WTC11 (cell line): ENCODE results near the gene TMEM9.

Experiments used
- CTCF ChIP-seq: fragments of 200-600 bp; IDR thresholded peaks from 2 replicates; pipeline ENCODE4 v1.8.0; 2022; ENCODE audit warnings: antibody characterized with exemption
- GABPB1 ChIP-seq: sonication (generic); formaldehyde crosslinking; IDR thresholded peaks from 2 replicates; pipeline ENCODE4 v1.8.1; 2023; ENCODE audit warnings: mild to moderate bottlenecking, missing genetic modification reagents
- STAT6 ChIP-seq: sonication (generic); formaldehyde crosslinking; conservative IDR thresholded peaks from 2 replicates; pipeline ENCODE4 v1.8.1; 2023; ENCODE audit warnings: mild to moderate bottlenecking, low read depth, missing genetic modification reagents, moderate library complexity
- TP53 ChIP-seq: sonication (generic); formaldehyde crosslinking; IDR thresholded peaks from 2 replicates; pipeline ENCODE4 v1.8.1; 2023; ENCODE audit warnings: mild to moderate bottlenecking, missing genetic modification reagents
- USF1 ChIP-seq: sonication (generic); formaldehyde crosslinking; IDR thresholded peaks from 2 replicates; pipeline ENCODE4 v1.8.0; 2022; ENCODE audit warnings: mild to moderate bottlenecking, missing genetic modification reagents
- ZNF281 ChIP-seq: sonication (generic); formaldehyde crosslinking; IDR thresholded peaks from 2 replicates; pipeline ENCODE4 v1.8.0; 2023; ENCODE audit warnings: mild to moderate bottlenecking, missing genetic modification reagents
- TF ChIP-seq, protein P1 (sequence below): sonication (generic); formaldehyde crosslinking; IDR thresholded peaks from 2 replicates; pipeline ENCODE4 v1.8.0; 2022; ENCODE audit warnings: mild to moderate bottlenecking, missing genetic modification reagents

DNA sequence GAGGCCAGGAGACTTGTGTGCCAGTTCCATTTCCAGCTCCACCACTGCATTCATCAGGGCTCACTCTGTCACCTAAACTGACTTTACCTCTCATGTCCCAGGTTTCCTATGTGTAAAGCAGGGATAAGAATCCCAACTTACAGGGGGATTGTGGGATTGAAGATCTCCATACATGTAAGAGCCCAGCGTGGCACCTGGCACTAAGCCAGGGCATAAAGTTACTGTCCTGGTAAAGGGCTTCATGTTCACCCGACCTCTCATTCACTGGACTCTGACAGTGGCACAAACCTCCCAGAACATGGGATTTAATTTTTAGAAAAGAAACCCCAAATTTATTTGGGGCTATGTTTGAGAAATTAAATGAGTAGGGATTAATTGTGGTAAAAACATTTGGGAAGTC lies 27.5 kb upstream of the TMEM9 start:
- TF ChIP-seq CTCF (no peak), TP53 (CRISPR knock-in tag) (no peak), ZNF281 (CRISPR knock-in tag) (no peak), USF1 (CRISPR knock-in tag) (no peak), GABPB1 (no peak), STAT6 (CRISPR knock-in tag) (no peak)
- TF ChIP-seq, protein P1, sequence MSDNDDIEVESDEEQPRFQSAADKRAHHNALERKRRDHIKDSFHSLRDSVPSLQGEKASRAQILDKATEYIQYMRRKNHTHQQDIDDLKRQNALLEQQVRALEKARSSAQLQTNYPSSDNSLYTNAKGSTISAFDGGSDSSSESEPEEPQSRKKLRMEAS (CRISPR knock-in tag), result no peak
